ENCODE results near the gene AGBL4. TPM values are rescaled to one million over a fixed set of nuclear protein-coding genes. Genes with fewer than 3 reads are reported as not detected.

Gene AGBL4
- total RNA-seq, 2 experiments from 2014 or later: not detected

DNA sequence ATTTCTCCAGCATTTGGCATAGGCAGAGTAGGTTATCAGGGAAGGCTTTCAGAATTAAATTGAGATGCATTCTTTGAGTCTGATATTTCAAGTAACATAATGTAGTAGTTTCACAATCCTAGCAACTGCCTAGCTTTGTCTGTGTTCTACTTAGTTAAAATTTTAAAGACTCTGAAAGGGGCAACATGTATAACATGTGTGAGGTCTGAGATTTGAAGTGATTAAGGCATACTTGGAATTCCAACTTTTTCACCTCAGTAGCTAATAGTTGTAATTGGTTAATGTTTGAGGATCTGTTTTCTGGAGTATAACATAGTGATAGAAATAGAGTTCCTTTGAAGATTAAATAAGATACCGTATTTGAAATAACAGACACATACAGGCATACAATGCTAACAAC is 911.8 kb downstream of the AGBL4 start:
- CTCF ChIA-PET: no interaction called here
- H3K36me3 Mint-ChIP-seq (ENCODE audit: low read depth): no peaks in the 10 kb centered on the region

DNA sequence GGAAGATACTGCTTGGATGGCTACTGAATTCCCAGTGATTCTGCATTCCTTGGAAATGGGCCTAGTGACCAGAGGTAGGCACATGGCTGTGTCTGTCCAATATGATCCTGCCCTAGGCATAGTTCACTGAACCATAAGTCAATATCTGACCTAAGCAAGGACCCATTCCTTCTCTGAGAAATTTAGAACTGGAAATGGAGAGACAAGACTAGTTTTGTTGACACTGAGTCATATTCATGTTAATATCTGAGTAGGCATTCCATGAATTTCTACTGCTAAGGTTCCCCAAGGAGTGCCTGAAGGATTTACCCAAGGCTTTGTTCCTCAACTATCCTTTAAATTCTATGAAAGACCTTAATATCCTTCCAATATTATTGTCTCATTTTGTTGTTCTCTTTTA is 917.3 kb downstream of the AGBL4 start:
- ChIA-PET CTCF (no interaction called here), POLR2A (no interaction called here)
- Mint-ChIP-seq H3K36me3 (ENCODE audit: low read depth) (no peaks in the 10 kb centered on the region), H3K9me3 (ENCODE audit: low read depth) (no peaks in the 10 kb centered on the region), H3K4me1 (no peaks in the 10 kb centered on the region), H3K27me3 (peaks cover 3% of the 10 kb centered on the region), H3K4me3 (no peak overlapping the region), H3K27ac (no peak overlapping the region)
- intact Hi-C loops (cut with DNase I, micrococcal nuclease): no loop called here
- no peak for DNase-seq
- ATAC-seq: no peak

More for the DNA sequence above, 911.8 kb downstream of the AGBL4 start:
- Mint-ChIP-seq H3K4me1 (no peaks in the 10 kb centered on the region), H3K4me3 (no peak overlapping the region), H3K27me3 (no peaks in the 10 kb centered on the region), H3K9me3 (ENCODE audit: low read depth) (peaks cover 9% of the 10 kb centered on the region), H3K27ac (no peak overlapping the region)
- no peak for ATAC-seq
- no peak for DNase-seq
- intact Hi-C loops (cut with DNase I, micrococcal nuclease): no loop called here
- POLR2A ChIA-PET: no interaction called here

DNA sequence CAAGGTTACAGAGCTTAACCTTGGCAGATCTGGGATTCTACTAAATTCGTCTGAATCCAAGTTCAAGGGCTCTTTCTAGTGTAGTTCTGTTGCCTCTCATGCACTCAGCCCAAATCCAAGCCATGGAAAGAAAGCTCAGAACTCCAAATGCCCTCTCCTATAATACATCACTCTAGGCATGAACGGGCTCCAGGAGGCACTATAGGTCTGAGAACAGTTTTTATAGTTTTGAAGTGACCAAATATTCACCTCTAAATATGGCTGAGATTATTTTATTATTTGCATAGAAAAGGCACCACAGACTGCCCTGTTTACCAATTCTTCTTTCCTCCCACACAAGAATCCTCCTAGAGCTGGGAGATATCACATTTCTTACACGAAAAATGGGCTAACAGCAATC is 919.2 kb downstream of the AGBL4 start:
- ChIA-PET CTCF (no interaction called here), POLR2A (no interaction called here)
- peaks cover 3% of the 10 kb centered on the region for H3K27me3 Mint-ChIP-seq
- H3K4me3 Mint-ChIP-seq: no peak overlapping the region
- H3K9me3 Mint-ChIP-seq (ENCODE audit: low read depth): no peaks in the 10 kb centered on the region
- H3K36me3 Mint-ChIP-seq (ENCODE audit: low read depth): no peaks in the 10 kb centered on the region
- DNase-seq: no peak
- H3K4me1 Mint-ChIP-seq: no peaks in the 10 kb centered on the region
- no peak for ATAC-seq
- H3K27ac Mint-ChIP-seq: no peak overlapping the region
- intact Hi-C loops (cut with DNase I, micrococcal nuclease): no loop called here

DNA sequence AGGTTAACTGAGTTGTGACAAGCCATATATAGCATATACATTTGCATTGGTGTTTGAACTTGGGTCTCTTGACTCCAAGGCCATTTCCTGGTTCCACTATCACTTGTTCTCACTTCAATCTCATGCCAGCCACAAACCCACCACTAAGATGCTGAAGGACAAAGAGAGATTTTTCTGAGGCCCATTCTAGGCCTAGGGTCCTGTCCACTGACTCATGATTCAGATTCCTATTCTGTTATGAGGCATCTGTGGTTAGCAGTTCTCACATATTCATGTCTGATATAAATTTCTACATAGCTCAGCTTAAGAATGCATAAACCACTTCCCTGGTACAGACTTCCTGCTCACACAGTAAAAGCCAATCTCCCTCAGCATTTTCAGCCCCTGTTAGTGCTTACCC is 921.0 kb downstream of the AGBL4 start:
- ATAC-seq (no peak), DNase-seq (no peak)
- no peak overlapping the region for H3K27ac Mint-ChIP-seq
- H3K27me3 Mint-ChIP-seq: peaks cover 3% of the 10 kb centered on the region
- H3K4me1 Mint-ChIP-seq: no peaks in the 10 kb centered on the region
- H3K36me3 Mint-ChIP-seq (ENCODE audit: low read depth): no peaks in the 10 kb centered on the region
- no peak overlapping the region for H3K4me3 Mint-ChIP-seq
- CTCF ChIA-PET: no interaction called here
- intact Hi-C loops (cut with DNase I, micrococcal nuclease): no loop called here
- no peaks in the 10 kb centered on the region for H3K9me3 Mint-ChIP-seq (ENCODE audit: low read depth)
- POLR2A ChIA-PET: no interaction called here

DNA sequence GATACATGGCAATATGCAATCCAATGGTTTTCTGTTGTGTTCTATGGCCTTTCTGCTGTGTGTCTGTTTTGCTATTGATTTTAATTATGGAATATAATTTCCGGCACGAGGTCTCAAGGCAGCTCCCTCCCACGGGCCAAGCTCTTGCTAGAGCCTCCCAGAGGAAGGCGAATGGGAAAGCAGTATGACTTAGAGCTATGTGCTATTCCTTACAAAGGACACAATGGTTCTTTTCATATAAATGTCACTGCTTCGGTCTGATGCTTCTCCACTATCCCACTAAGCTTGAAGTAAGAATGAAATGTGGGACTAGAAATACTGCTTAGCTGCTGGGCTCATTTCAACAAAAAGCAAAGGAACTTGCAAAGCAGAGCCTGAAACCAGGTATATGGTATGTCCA is 924.9 kb downstream of the AGBL4 start:
- intact Hi-C loops (cut with DNase I, micrococcal nuclease): no loop called here
- Mint-ChIP-seq H3K27ac (no peak overlapping the region), H3K4me3 (no peak overlapping the region), H3K9me3 (ENCODE audit: low read depth) (no peaks in the 10 kb centered on the region), H3K27me3 (peaks cover 1% of the 10 kb centered on the region), H3K4me1 (no peaks in the 10 kb centered on the region), H3K36me3 (ENCODE audit: low read depth) (no peaks in the 10 kb centered on the region)
- ATAC-seq (no peak), DNase-seq (no peak)
- ChIA-PET CTCF (interaction anchor here (0.7 kb wide), 1 partner anchor 14 kb away, joined by 3 read pairs; no protein-coding TSS in a partner anchor), POLR2A (no interaction called here)

DNA sequence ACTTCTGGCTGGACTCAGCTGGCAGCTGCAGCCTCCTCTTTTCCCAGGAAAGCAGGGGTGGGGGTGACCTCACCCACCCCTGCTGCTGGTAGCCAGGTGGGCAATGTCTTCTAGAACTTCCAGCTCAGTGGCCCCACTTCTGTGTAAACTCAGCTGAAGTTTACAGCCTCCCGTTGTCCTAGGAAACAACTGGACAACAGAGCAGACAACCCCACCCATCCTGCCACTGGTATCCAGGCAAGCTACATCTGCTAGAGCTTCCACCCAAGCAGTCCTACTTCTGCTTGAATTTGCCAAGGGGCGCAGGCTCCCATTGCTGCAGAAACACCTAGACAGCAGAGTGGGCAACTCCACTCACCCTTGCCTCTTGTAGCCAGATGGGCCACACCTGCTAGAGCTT is 937.4 kb downstream of the AGBL4 start:
- Mint-ChIP-seq H3K4me1 (no peaks in the 10 kb centered on the region), H3K27me3 (no peaks in the 10 kb centered on the region), H3K36me3 (ENCODE audit: low read depth) (no peaks in the 10 kb centered on the region), H3K4me3 (no peak overlapping the region), H3K27ac (no peak overlapping the region), H3K9me3 (ENCODE audit: low read depth) (peaks cover 5% of the 10 kb centered on the region)
- ChIA-PET CTCF (no interaction called here), POLR2A (no interaction called here)
- no peak for DNase-seq
- ATAC-seq: no peak
- intact Hi-C loops (cut with DNase I, micrococcal nuclease): no loop called here

DNA sequence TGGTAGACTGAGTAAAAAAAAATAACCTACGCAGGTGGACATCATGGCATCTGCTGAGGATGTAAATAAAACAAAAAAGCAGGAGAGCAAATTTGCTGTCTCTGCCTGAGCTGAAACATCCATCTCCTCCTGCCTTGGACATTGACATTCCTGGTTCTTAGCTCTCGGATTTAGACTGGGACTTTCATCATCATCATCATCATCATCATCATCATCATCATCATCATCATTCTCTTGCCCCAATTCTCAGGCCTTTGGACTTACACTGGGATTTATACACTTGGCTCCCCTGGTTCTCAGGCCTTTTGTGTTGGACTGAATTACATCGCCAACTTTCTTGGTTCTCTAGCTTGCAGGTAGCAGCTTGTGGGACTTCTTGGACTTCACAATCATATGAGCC is 938.7 kb downstream of the AGBL4 start:
- DNase-seq: no peak
- intact Hi-C loops (cut with DNase I, micrococcal nuclease): no loop called here
- no peak overlapping the region for H3K4me3 Mint-ChIP-seq
- H3K27ac Mint-ChIP-seq: no peak overlapping the region
- POLR2A ChIA-PET: no interaction called here
- CTCF ChIA-PET: interaction anchor here (0.7 to 0.8 kb wide), 2 partner anchors 28 to 1224 kb away, joined by 3 read pairs; no protein-coding TSS in a partner anchor
- H3K4me1 Mint-ChIP-seq: no peaks in the 10 kb centered on the region
- H3K9me3 Mint-ChIP-seq (ENCODE audit: low read depth): peaks cover 5% of the 10 kb centered on the region
- ATAC-seq: no peak
- no peaks in the 10 kb centered on the region for H3K36me3 Mint-ChIP-seq (ENCODE audit: low read depth)
- no peaks in the 10 kb centered on the region for H3K27me3 Mint-ChIP-seq

DNA sequence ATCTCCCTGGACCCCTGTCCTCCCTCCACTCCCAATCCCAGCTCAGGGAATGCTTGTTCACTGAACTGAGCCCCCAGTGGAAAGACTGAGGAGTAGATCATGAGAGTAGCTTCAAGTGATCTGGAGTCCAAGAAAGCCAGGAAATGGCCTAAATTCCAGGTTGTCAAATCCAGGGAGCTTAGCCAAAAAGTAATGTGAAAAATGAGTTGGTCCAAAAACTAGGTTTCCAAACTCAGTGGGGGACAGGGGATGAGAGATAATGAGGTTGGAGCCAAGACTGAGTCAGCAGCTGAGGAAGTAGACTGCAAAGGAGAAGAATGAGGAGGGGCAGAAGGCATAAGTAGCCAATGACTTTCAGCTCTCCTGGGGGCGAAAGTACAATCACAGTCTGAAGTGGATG is 963.0 kb downstream of the AGBL4 start:
- ChIA-PET CTCF (no interaction called here), POLR2A (no interaction called here)
- ATAC-seq: no peak
- Mint-ChIP-seq H3K4me1 (no peaks in the 10 kb centered on the region), H3K4me3 (no peak overlapping the region), H3K9me3 (ENCODE audit: low read depth) (peaks cover under 1% of the 10 kb centered on the region), H3K27me3 (no peaks in the 10 kb centered on the region), H3K36me3 (ENCODE audit: low read depth) (no peaks in the 10 kb centered on the region), H3K27ac (no peak overlapping the region)
- no peak for DNase-seq
- intact Hi-C loops (cut with DNase I, micrococcal nuclease): no loop called here

DNA sequence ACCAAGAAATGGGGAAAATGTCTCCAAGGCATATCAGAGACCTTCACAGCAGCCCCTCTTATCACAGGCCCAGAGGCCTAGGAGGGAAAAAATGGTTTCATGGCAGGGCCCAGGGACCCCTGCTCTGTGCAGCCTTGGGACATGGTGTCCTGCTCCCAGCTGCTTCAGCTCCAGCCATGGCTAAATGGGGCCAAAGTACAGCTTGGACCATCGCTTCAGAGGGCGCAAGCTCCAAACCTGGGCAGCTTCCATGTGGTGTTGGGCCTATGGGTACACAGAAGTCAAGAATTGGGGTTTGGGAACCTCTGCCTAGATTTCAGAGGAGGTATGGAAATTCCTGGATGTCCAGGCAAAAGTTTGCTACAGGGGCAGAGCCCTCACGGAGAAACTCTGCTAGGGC is 964.7 kb downstream of the AGBL4 start:
- ChIA-PET CTCF (no interaction called here), POLR2A (no interaction called here)
- H3K27ac Mint-ChIP-seq: no peak overlapping the region
- no peaks in the 10 kb centered on the region for H3K27me3 Mint-ChIP-seq
- no peaks in the 10 kb centered on the region for H3K4me1 Mint-ChIP-seq
- intact Hi-C loops (cut with DNase I, micrococcal nuclease): no loop called here
- H3K9me3 Mint-ChIP-seq (ENCODE audit: low read depth): no peaks in the 10 kb centered on the region
- no peak for ATAC-seq
- no peak overlapping the region for H3K4me3 Mint-ChIP-seq
- no peak for DNase-seq
- H3K36me3 Mint-ChIP-seq (ENCODE audit: low read depth): no peaks in the 10 kb centered on the region

DNA sequence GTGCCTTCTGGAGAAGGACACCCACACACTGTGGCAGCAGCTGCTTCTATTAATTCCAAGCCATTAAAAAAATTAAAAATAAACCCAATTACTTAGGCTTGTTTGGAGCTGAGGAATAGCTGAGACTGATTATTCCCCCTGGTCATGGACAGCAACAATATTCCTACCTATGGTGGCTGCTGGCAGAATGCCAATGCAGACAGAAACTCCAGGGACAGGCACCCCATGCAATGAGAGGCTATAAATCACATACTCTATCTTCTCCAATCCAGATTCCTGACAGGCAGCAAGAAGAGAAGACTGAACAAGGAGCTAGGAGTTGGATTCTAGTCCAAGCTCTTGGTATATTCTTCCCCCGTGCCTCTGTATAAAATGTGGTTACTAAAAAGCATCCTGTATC is 971.7 kb downstream of the AGBL4 start:
- DNase-seq (no peak), ATAC-seq (no peak)
- POLR2A ChIA-PET: no interaction called here
- Mint-ChIP-seq H3K27me3 (peaks cover 3% of the 10 kb centered on the region), H3K9me3 (ENCODE audit: low read depth) (no peaks in the 10 kb centered on the region), H3K27ac (no peak overlapping the region), H3K4me1 (no peaks in the 10 kb centered on the region), H3K36me3 (ENCODE audit: low read depth) (no peaks in the 10 kb centered on the region), H3K4me3 (no peak overlapping the region)
- intact Hi-C loops (cut with DNase I, micrococcal nuclease): no loop called here
- CTCF ChIA-PET: interaction anchor here (0.7 kb wide), 1 partner anchor 340 kb away, joined by 4 read pairs; no protein-coding TSS in a partner anchor

DNA sequence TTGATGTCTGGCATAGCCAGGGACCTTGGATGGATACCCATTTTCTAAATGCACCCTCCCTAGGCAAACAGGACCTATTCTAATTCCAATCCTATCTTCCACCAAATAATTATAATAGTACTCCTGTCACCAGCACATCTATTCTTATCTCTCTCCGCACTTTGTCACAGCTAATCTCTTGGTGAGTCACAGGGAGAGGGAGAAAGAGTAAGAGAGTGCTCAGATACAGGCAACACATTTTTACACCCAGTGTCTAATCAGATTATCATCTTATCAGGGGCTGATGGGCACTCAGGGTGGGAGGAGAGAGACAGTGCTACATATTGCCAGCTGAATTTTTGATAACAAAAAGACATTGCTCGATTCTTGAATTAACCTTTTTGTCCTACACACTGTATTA is 972.1 kb downstream of the AGBL4 start:
- ATAC-seq: no peak
- no peaks in the 10 kb centered on the region for H3K4me1 Mint-ChIP-seq
- CTCF ChIA-PET: interaction anchor here (0.7 to 0.8 kb wide), 2 partner anchors 340 to 1135 kb away, joined by 3 to 4 read pairs; no protein-coding TSS in a partner anchor
- H3K27me3 Mint-ChIP-seq: peaks cover 3% of the 10 kb centered on the region
- no peak overlapping the region for H3K27ac Mint-ChIP-seq
- no peaks in the 10 kb centered on the region for H3K9me3 Mint-ChIP-seq (ENCODE audit: low read depth)
- intact Hi-C loops (cut with DNase I, micrococcal nuclease): no loop called here
- no peak overlapping the region for H3K4me3 Mint-ChIP-seq
- POLR2A ChIA-PET: no interaction called here
- H3K36me3 Mint-ChIP-seq (ENCODE audit: low read depth): no peaks in the 10 kb centered on the region
- no peak for DNase-seq

DNA sequence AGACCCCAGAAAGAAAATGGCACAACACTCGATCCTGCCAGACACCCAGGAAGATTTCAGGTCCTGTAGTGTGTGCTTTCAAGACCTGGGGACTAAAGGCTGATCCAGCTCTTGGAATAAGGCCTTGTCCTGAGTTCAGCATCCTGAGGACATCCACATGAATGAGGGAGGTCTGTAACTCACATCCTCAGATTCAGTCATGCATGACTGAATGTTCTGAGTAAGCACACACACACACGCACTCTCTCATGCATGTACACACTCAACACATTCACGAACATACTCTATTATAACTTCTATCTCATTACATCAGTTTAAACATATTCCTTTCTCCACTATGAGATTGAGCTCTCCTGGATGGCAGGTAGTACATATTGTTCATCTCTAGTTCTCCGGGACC is 973.7 kb downstream of the AGBL4 start:
- Mint-ChIP-seq H3K4me1 (no peaks in the 10 kb centered on the region), H3K9me3 (ENCODE audit: low read depth) (no peaks in the 10 kb centered on the region), H3K27ac (no peak overlapping the region), H3K36me3 (ENCODE audit: low read depth) (no peaks in the 10 kb centered on the region), H3K4me3 (no peak overlapping the region), H3K27me3 (peaks cover 3% of the 10 kb centered on the region)
- intact Hi-C loops (cut with DNase I, micrococcal nuclease): no loop called here
- ChIA-PET CTCF (interaction anchor here (0.7 kb wide), 1 partner anchor 1282 kb away, joined by 3 read pairs; no protein-coding TSS in a partner anchor), POLR2A (no interaction called here)
- DNase-seq: no peak
- no peak for ATAC-seq

DNA sequence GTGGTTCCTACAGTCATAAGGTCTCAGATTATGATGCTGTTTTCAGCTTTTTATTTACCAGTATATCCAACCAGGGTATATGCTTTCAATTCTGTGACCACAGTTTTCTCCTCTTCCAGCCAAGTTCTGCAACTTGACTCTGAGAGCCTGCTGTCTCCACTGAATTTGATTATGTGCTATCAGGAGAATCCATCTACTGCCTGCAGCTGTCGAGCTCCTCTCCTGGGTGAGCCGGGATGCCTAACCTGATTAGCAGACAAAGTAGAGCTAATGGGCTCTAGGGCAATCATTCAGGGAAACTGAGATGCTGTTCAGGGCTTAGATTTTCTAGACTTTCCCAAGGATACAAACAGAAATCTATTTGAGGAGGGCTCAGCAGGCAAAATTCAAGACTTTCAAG is 975.6 kb downstream of the AGBL4 start:
- Mint-ChIP-seq H3K9me3 (ENCODE audit: low read depth) (no peaks in the 10 kb centered on the region), H3K27me3 (peaks cover 3% of the 10 kb centered on the region), H3K4me1 (no peaks in the 10 kb centered on the region), H3K4me3 (no peak overlapping the region), H3K36me3 (ENCODE audit: low read depth) (no peaks in the 10 kb centered on the region), H3K27ac (no peak overlapping the region)
- ChIA-PET CTCF (interaction anchor here (1.1 kb wide), 1 partner anchor 11 kb away, joined by 4 read pairs; no protein-coding TSS in a partner anchor), POLR2A (no interaction called here)
- intact Hi-C loops (cut with DNase I, micrococcal nuclease): no loop called here
- DNase-seq (no peak), ATAC-seq (no peak)

Data from activated CD4-positive, alpha-beta T cell treated with anti-CD3 and anti-CD28 coated beads for 36 hours (primary cell).